ENCODE data around the gene CHIC2. TPM values are rescaled to one million over a fixed set of nuclear protein-coding genes. Genes with fewer than 3 reads are reported as not detected.

The CHIC2 gene
- total and polyA plus RNA-seq, 2 experiments from 2014 or later = 61.8 to 70.0 TPM

DNA sequence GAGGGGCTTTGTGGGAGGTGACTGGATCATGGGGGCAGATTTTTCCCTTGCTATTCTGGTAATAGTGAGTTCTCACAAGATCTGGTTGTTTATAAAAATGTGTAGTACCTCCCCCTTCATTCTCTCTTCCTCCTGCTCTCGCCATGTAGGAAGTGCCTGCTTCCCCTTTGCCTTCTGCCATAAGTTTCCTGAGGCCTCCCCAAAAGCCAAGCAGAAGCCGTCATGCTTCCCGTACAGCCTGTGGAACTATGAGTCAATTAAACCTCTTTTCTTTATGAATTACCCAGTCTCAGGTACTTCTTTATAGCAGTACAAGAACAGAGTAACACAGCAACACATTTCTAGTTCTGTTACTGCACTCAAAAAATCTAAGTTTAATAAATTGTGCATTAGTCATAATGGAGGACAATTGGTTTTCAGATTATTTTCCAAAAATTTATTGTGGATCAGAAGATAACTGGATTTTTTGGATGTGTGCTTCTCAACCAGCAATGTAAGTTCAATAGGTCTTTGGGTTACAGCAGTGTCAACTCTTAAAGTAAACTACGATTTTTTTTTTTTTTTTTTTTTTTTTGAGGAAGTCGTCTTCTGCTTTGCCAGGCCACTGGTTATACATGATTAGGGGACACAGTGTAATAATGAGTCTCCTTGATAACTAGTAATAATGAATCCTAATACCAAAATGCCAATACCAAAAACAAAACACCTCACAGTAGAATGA is 69.9 kb downstream of the CHIC2 start:
- no peak overlapping the region for H3K27ac ChIP-seq
- no peaks in the 10 kb centered on the region for H3K9me2 ChIP-seq (replicated peaks; ENCODE audit: insufficient read depth)
- no peak for TF ChIP-seq EZH2 (IDR thresholded peaks at IDR 0.05; ENCODE audit: borderline replicate concordance)
- TF ChIP-seq, protein P1, sequence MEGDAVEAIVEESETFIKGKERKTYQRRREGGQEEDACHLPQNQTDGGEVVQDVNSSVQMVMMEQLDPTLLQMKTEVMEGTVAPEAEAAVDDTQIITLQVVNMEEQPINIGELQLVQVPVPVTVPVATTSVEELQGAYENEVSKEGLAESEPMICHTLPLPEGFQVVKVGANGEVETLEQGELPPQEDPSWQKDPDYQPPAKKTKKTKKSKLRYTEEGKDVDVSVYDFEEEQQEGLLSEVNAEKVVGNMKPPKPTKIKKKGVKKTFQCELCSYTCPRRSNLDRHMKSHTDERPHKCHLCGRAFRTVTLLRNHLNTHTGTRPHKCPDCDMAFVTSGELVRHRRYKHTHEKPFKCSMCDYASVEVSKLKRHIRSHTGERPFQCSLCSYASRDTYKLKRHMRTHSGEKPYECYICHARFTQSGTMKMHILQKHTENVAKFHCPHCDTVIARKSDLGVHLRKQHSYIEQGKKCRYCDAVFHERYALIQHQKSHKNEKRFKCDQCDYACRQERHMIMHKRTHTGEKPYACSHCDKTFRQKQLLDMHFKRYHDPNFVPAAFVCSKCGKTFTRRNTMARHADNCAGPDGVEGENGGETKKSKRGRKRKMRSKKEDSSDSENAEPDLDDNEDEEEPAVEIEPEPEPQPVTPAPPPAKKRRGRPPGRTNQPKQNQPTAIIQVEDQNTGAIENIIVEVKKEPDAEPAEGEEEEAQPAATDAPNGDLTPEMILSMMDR (IDR thresholded peaks at IDR 0.05; ENCODE audit: poor library complexity) = no peak
- TF ChIP-seq EZH2phosphoT487 (IDR thresholded peaks at IDR 0.05; ENCODE audit: low read depth, severe bottlenecking, unreplicated experiment) = no peak
- H3K4me2 ChIP-seq = no peak overlapping the region
- no peak overlapping the region for H3K4me3 ChIP-seq
- H3K9me3 ChIP-seq (ENCODE audit: low read depth) = no peaks in the 10 kb centered on the region
- no peaks in the 10 kb centered on the region for H3K36me3 ChIP-seq (replicated peaks; ENCODE audit: insufficient read depth, low read depth)
- 90% methylated on average over 5 of the region's 5 CpGs for WGBS (ENCODE audit: low lambda C conversion rate, missing lambda C conversion rate)
- no peaks in the 10 kb centered on the region for H3K4me1 ChIP-seq (ENCODE audit: insufficient read depth)
- no peak for DNase-seq (ENCODE audit: low spot score)
- no peaks in the 10 kb centered on the region for H4K20me1 ChIP-seq (ENCODE audit: insufficient read depth, poor library complexity, severe bottlenecking)
- no peak overlapping the region for H2AFZ ChIP-seq
- H3K79me2 ChIP-seq = no peaks in the 10 kb centered on the region
- no peaks in the 10 kb centered on the region for H3K27me3 ChIP-seq

DNA sequence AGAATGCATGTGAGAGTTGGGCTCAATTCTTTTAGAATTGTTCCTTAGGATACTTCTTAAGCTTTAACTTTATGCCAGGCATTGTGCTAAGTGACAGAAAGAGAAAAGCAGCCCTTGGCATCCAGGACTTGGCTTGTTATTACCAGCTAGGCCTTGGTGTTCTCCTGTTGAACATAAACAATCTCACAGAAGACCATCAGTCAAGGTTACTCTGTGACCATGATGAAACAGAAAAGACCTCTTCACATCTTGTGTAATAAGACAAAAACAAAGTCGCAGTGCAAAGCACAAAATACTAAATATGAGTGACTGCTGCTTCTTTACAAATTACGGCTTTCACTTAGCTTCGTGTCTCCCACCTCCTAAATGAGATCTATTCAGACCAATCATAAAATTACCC is 71.6 kb downstream of the CHIC2 start:
- H3K9me3 ChIP-seq (ENCODE audit: low read depth) = no peaks in the 10 kb centered on the region
- no peak overlapping the region for H3K27ac ChIP-seq
- no peaks in the 10 kb centered on the region for H3K27me3 ChIP-seq
- H3K4me2 ChIP-seq = no peak overlapping the region
- TF ChIP-seq, protein P1 (IDR thresholded peaks at IDR 0.05; ENCODE audit: poor library complexity) = no peak
- no peak for TF ChIP-seq EZH2 (IDR thresholded peaks at IDR 0.05; ENCODE audit: borderline replicate concordance)
- no peak for TF ChIP-seq EZH2phosphoT487 (IDR thresholded peaks at IDR 0.05; ENCODE audit: low read depth, severe bottlenecking, unreplicated experiment)
- H3K36me3 ChIP-seq (replicated peaks; ENCODE audit: insufficient read depth, low read depth) = no peaks in the 10 kb centered on the region
- H3K9me2 ChIP-seq (replicated peaks; ENCODE audit: insufficient read depth) = no peaks in the 10 kb centered on the region
- H3K79me2 ChIP-seq = no peaks in the 10 kb centered on the region
- WGBS (ENCODE audit: low lambda C conversion rate, missing lambda C conversion rate) = 96% methylated on average over 3 of the region's 3 CpGs
- H3K4me3 ChIP-seq = no peak overlapping the region
- H2AFZ ChIP-seq = no peak overlapping the region
- no peaks in the 10 kb centered on the region for H3K4me1 ChIP-seq (ENCODE audit: insufficient read depth)
- no peak for DNase-seq (ENCODE audit: low spot score)
- H4K20me1 ChIP-seq (ENCODE audit: insufficient read depth, poor library complexity, severe bottlenecking) = no peaks in the 10 kb centered on the region

DNA sequence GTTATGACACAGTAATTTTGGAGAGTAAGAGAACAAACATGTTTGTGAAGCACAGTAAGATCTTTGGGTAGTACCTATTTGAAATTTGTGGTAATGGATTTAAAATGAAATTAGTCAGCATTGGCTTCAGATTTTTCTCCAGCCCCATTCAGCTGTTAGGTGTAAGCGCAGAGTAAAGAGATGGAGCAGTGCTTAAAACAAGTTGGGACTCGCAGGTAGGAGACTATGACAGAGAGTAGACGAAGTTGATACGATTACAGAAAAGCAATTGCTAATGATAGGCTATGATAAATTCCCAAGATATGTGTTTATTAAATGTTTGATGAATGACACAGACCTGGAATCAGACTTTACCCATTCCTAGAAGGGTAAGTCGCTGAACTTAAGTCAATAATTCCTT is 72.6 kb downstream of the CHIC2 start:
- TF ChIP-seq, protein P1 (IDR thresholded peaks at IDR 0.05; ENCODE audit: poor library complexity) = no peak
- TF ChIP-seq EZH2phosphoT487 (IDR thresholded peaks at IDR 0.05; ENCODE audit: low read depth, severe bottlenecking, unreplicated experiment) (no peak), EZH2 (IDR thresholded peaks at IDR 0.05; ENCODE audit: borderline replicate concordance) (no peak)
- H2AFZ ChIP-seq = no peak overlapping the region
- H3K79me2 ChIP-seq = no peaks in the 10 kb centered on the region
- H3K4me2 ChIP-seq = no peak overlapping the region
- no peak for DNase-seq (ENCODE audit: low spot score)
- H3K36me3 ChIP-seq (replicated peaks; ENCODE audit: insufficient read depth, low read depth) = no peaks in the 10 kb centered on the region
- H3K9me2 ChIP-seq (replicated peaks; ENCODE audit: insufficient read depth) = no peaks in the 10 kb centered on the region
- 94% methylated on average over 5 of the region's 5 CpGs for WGBS (ENCODE audit: low lambda C conversion rate, missing lambda C conversion rate)
- H3K27ac ChIP-seq = no peak overlapping the region
- H3K27me3 ChIP-seq = no peaks in the 10 kb centered on the region
- H3K4me1 ChIP-seq (ENCODE audit: insufficient read depth) = no peaks in the 10 kb centered on the region
- H3K9me3 ChIP-seq (ENCODE audit: low read depth) = no peaks in the 10 kb centered on the region
- H4K20me1 ChIP-seq (ENCODE audit: insufficient read depth, poor library complexity, severe bottlenecking) = no peaks in the 10 kb centered on the region
- no peak overlapping the region for H3K4me3 ChIP-seq

All from hepatocyte (in vitro differentiated cells).